ENCODE data around the gene TMEM18. TPM values are rescaled to one million over a fixed set of nuclear protein-coding genes. Genes with fewer than 3 reads are reported as not detected.

Gene TMEM18
- total RNA-seq, 2 donors from 2014 or later = 7.6 to 11.9 TPM

- no peak for TF ChIP-seq CTCF (IDR thresholded peaks at IDR 0.05)
- H3K27ac ChIP-seq = no peak overlapping the region
- H3K4me1 ChIP-seq = no peaks in the 10 kb centered on the region
- H3K9me3 ChIP-seq = no peaks in the 10 kb centered on the region
- no peaks in the 10 kb centered on the region for H3K27me3 ChIP-seq
- H3K36me3 ChIP-seq = no peaks in the 10 kb centered on the region
- H3K4me3 ChIP-seq = no peak overlapping the region
- DNase-seq (ENCODE audit: low spot score) = peak; percentile 42
These were observed 49.9 kb downstream of the TMEM18 start for GRCh38 chr2:627340-627709.

DNA sequence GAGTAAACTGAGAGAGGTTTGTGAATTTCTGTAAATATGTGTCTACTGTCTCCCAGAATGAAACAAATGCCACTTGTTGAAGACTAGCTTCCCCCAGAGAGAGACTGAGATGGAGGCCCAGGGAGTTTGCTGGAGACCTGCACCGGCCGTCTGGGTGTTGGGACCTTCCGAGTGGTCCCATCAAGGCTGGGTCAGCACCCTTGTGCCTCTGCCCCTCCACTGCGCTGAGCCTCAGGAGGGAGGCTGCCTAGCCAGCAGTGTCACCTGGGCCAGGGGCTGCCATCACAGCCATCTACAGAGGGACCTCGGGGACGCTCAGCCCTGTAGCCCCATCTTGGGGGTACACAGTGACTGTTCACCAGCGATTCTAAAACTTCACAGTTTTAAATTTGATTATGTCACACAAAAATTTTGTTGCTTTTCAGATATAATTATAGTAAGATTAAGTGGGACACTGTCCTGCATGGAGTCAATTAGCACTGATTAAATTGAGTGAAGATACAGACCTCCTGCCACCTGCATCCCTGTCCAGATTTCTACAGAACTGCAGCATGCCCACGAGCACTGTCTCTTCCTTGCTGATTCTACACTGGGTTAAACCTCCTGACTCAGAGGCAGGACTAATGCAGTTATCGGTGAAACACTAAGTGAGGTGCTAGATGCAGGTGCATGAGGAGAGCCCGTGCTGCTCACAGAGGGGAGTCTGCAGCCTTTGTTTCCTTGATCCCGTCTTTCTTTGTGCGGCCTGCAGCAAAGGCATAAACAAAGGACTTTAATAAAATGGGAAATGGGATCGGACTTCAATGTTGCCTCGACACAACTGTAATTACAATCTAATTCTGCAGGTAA, 50.5 kb downstream of the TMEM18 start:
- H3K4me1 ChIP-seq = no peaks in the 10 kb centered on the region
- no peak for TF ChIP-seq CTCF (IDR thresholded peaks at IDR 0.05)
- no peak overlapping the region for H3K27ac ChIP-seq
- H3K9me3 ChIP-seq = no peaks in the 10 kb centered on the region
- no peak overlapping the region for H3K4me3 ChIP-seq
- peak; percentile 21 for DNase-seq (ENCODE audit: low spot score)
- no peaks in the 10 kb centered on the region for H3K27me3 ChIP-seq
- no peaks in the 10 kb centered on the region for H3K36me3 ChIP-seq

- Histone ChIP-seq H3K27me3 (no peaks in the 10 kb centered on the region), H3K9me3 (no peaks in the 10 kb centered on the region), H3K36me3 (no peaks in the 10 kb centered on the region), H3K4me3 (no peak overlapping the region), H3K4me1 (no peaks in the 10 kb centered on the region), H3K27ac (no peak overlapping the region)
- TF ChIP-seq CTCF (IDR thresholded peaks at IDR 0.05) = no peak
- DNase-seq (ENCODE audit: low spot score) = peak; percentile 23
These were observed 51.5 kb downstream of the TMEM18 start for GRCh38 chr2:625415-626333.

GRCh38 chr2:624551-625347, 52.5 kb downstream of the TMEM18 start:
- TF ChIP-seq CTCF (IDR thresholded peaks at IDR 0.05) = no peak
- Histone ChIP-seq H3K36me3 (no peaks in the 10 kb centered on the region), H3K27ac (no peak overlapping the region), H3K4me3 (no peak overlapping the region), H3K9me3 (no peaks in the 10 kb centered on the region), H3K4me1 (no peaks in the 10 kb centered on the region), H3K27me3 (no peaks in the 10 kb centered on the region)
- peak; percentile 13 for DNase-seq (ENCODE audit: low spot score)

DNA sequence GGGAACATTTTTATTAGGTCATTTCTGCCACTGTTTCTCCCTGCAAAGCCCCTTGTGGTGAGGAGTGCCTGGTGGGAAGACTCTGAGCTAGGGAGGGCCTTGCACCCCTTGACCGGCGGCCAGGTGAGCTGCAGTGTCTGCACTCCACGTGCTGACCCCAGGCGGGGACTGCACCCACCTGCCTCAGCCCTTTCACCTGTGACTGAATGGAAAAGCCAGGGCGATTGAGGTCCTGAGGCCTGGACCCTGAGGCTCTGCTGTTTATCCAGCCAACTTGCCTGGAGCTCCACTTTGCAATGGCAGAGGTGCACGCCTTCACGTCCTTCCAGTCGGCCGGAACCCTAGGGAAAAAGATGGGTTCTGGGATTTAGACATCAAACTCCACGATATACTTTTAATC, 53.1 kb downstream of the TMEM18 start:
- H3K27me3 ChIP-seq = no peaks in the 10 kb centered on the region
- DNase-seq (ENCODE audit: low spot score) = peak; percentile 40
- H3K9me3 ChIP-seq = no peaks in the 10 kb centered on the region
- H3K36me3 ChIP-seq = no peaks in the 10 kb centered on the region
- H3K4me3 ChIP-seq = no peak overlapping the region
- TF ChIP-seq CTCF (IDR thresholded peaks at IDR 0.05) = no peak
- H3K4me1 ChIP-seq = no peaks in the 10 kb centered on the region
- H3K27ac ChIP-seq = no peak overlapping the region
